Mesothelial cell of epicardium (in vitro differentiated cells): ENCODE measurements around the gene CUBN. TPM values are rescaled to one million over a fixed set of nuclear protein-coding genes. Genes with fewer than 3 reads are reported as not detected.

Experiments
- DNase-seq, 2 experiments: peaks; one replicate each; pipeline ENCODE4 v3.0.0; 2021; ENCODE audit warnings: low spot score in 2 of 2; ENCODE audit not compliant: unreplicated experiment in 2 of 2
- H3K27ac Mint-ChIP-seq: 2 replicates; pipeline ENCODE4 v1.8.0; 2021; ENCODE audit warnings: mixed read lengths
- H3K27me3 Mint-ChIP-seq: 2 replicates; pipeline ENCODE4 v1.8.0; 2021; ENCODE audit warnings: low read depth, mixed read lengths
- H3K36me3 Mint-ChIP-seq: 2 replicates; pipeline ENCODE4 v1.8.0; 2021; ENCODE audit warnings: mixed read lengths
- H3K4me1 Mint-ChIP-seq: 2 replicates; pipeline ENCODE4 v1.8.0; 2021; ENCODE audit warnings: mixed read lengths
- H3K4me3 Mint-ChIP-seq: 2 replicates; pipeline ENCODE4 v1.8.0; 2021; ENCODE audit warnings: mild to moderate bottlenecking, moderate library complexity, mixed read lengths
- H3K9me3 Mint-ChIP-seq: 2 replicates; pipeline ENCODE4 v1.8.0; 2021; ENCODE audit warnings: mixed read lengths
- CTCF ChIP-seq: fragments of 200-600 bp; sonication (generic); IDR thresholded peaks from one replicate; pipeline ENCODE4 v1.5.0; 2021; ENCODE audit warnings: antibody characterized with exemption; ENCODE audit not compliant: unreplicated experiment
- total RNA-seq: library from RNA; stranded (reverse); gene quantifications from 3 replicates; pipeline ENCODE4 v1.2.1, GENCODE V29; 2021

The CUBN gene
- total RNA-seq, 1 donor from 2014 or later, result 1.5 TPM

- no peak for DNase-seq
- Mint-ChIP-seq H3K36me3 (no peaks in the 10 kb centered on the region), H3K4me1 (peaks cover 16% of the 10 kb centered on the region), H3K4me3 (no peak overlapping the region), H3K27ac (no peak overlapping the region), H3K27me3 (no peaks in the 10 kb centered on the region), H3K9me3 (peaks cover 3% of the 10 kb centered on the region)
- no peak for TF ChIP-seq CTCF
Measured at GRCh38 chr10:17088118-17088806, 41.3 kb downstream of the CUBN start.

GRCh38 chr10:17086865-17087367 lies 42.7 kb downstream of the CUBN start:
- no peak for DNase-seq
- Mint-ChIP-seq H3K27ac (no peak overlapping the region), H3K9me3 (no peaks in the 10 kb centered on the region), H3K27me3 (no peaks in the 10 kb centered on the region), H3K4me1 (peaks cover 13% of the 10 kb centered on the region), H3K36me3 (no peaks in the 10 kb centered on the region), H3K4me3 (no peak overlapping the region)
- TF ChIP-seq CTCF, result no peak

- H3K4me3 Mint-ChIP-seq, result no peak overlapping the region
- peak overlapping the region; percentile 51 for H3K27ac Mint-ChIP-seq
- H3K36me3 Mint-ChIP-seq, result no peaks in the 10 kb centered on the region
- TF ChIP-seq CTCF, result no peak
- peaks cover 13% of the 10 kb centered on the region for H3K4me1 Mint-ChIP-seq
- no peak for DNase-seq
- H3K27me3 Mint-ChIP-seq, result no peaks in the 10 kb centered on the region
- H3K9me3 Mint-ChIP-seq, result no peaks in the 10 kb centered on the region
Measured at GRCh38 chr10:17085011-17085725, 44.4 kb downstream of the CUBN start.

- Mint-ChIP-seq H3K27ac (no peak overlapping the region), H3K4me1 (peaks cover 13% of the 10 kb centered on the region), H3K9me3 (no peaks in the 10 kb centered on the region), H3K36me3 (no peaks in the 10 kb centered on the region), H3K27me3 (no peaks in the 10 kb centered on the region), H3K4me3 (no peak overlapping the region)
- no peak for TF ChIP-seq CTCF
- no peak for DNase-seq
Measured at GRCh38 chr10:17084258-17084657, 45.4 kb downstream of the CUBN start.

- Mint-ChIP-seq H3K9me3 (no peaks in the 10 kb centered on the region), H3K36me3 (no peaks in the 10 kb centered on the region), H3K27ac (no peak overlapping the region), H3K27me3 (no peaks in the 10 kb centered on the region), H3K4me3 (no peak overlapping the region), H3K4me1 (peaks cover 17% of the 10 kb centered on the region)
- TF ChIP-seq CTCF, result no peak
- no peak for DNase-seq
Measured at GRCh38 chr10:17081431-17081830, 48.2 kb downstream of the CUBN start.
